ENCODE measurements around the gene ANKRD28. TPM values are rescaled to one million over a fixed set of nuclear protein-coding genes. Genes with fewer than 3 reads are reported as not detected.

Gene ANKRD28
- total RNA-seq, 4 donors from 2014 or later: 39.0 to 81.1 (median 49.5) TPM

- no peak for DNase-seq
- H3K4me3 ChIP-seq: no peak overlapping the region
- H3K27ac ChIP-seq: no peak overlapping the region
- no peak for TF ChIP-seq EP300 (IDR thresholded peaks at IDR 0.05; ENCODE audit: low read depth)
- TF ChIP-seq POLR2AphosphoS5 (IDR thresholded peaks at IDR 0.05): no peak
- TF ChIP-seq POLR2A (IDR thresholded peaks at IDR 0.05): no peak
- TF ChIP-seq CTCF (IDR thresholded peaks at IDR 0.05): no peak
- H3K9me3 ChIP-seq: peaks cover 0 to 5% of the 10 kb centered on the region in 2 donors
- 80 to 90% methylated on average over 1 to 2 of the region's 2 CpGs for WGBS, 2 donors (ENCODE audit: low coverage in 1 of 2)
- intact Hi-C loops (cut with DNase I; ENCODE audit: low total_unique reads): no loop called here
- in situ Hi-C loops (cut with MboI; ENCODE audit: low pct_ligation_motif_present in 1 of 4, low pct_unique_long_range_greater_than_20kb in 1 of 4, low sequenced_read_pairs in 3 of 4): no loop called here
- no peaks in the 10 kb centered on the region for H3K4me1 ChIP-seq
- H3K36me3 ChIP-seq: no peaks in the 10 kb centered on the region
- H3K27me3 ChIP-seq: no peaks in the 10 kb centered on the region
These were observed 41.8 kb upstream of the ANKRD28 start for GRCh38 chr3:15839568-15839967.

- 50 to 54% methylated on average over 1 of the region's 1 CpG for WGBS, 2 donors (ENCODE audit: low coverage in 1 of 2)
- no peak for DNase-seq
- Histone ChIP-seq H3K27ac (no peak overlapping the region), H3K4me1 (no peaks in the 10 kb centered on the region), H3K9me3 (no peaks in the 10 kb centered on the region), H3K36me3 (no peaks in the 10 kb centered on the region), H3K4me3 (no peak overlapping the region), H3K27me3 (no peaks in the 10 kb centered on the region)
- in situ Hi-C loops (cut with MboI; ENCODE audit: low pct_ligation_motif_present in 1 of 4, low pct_unique_long_range_greater_than_20kb in 1 of 4, low sequenced_read_pairs in 3 of 4): no loop called here
- intact Hi-C loops (cut with DNase I; ENCODE audit: low total_unique reads): no loop called here
- TF ChIP-seq POLR2A (IDR thresholded peaks at IDR 0.05) (no peak), CTCF (IDR thresholded peaks at IDR 0.05) (no peak), POLR2AphosphoS5 (IDR thresholded peaks at IDR 0.05) (no peak), EP300 (IDR thresholded peaks at IDR 0.05; ENCODE audit: low read depth) (no peak)
These were observed 34.1 kb upstream of the ANKRD28 start for GRCh38 chr3:15831927-15832326.

GRCh38 chr3:15825016-15825415 lies 27.2 kb upstream of the ANKRD28 start:
- intact Hi-C loops (cut with DNase I; ENCODE audit: low total_unique reads): no loop called here

GRCh38 chr3:15823092-15823491 lies 25.3 kb upstream of the ANKRD28 start:
- Histone ChIP-seq H3K4me1 (no peaks in the 10 kb centered on the region), H3K9me3 (no peaks in the 10 kb centered on the region), H3K4me3 (no peak overlapping the region), H3K36me3 (no peaks in the 10 kb centered on the region), H3K27ac (no peak overlapping the region), H3K27me3 (no peaks in the 10 kb centered on the region)
- in situ Hi-C loops (cut with MboI; ENCODE audit: low pct_ligation_motif_present in 1 of 4, low pct_unique_long_range_greater_than_20kb in 1 of 4, low sequenced_read_pairs in 3 of 4): loop anchor here (10.0 to 25.0 kb wide), 4 partner anchors 186 to 439 kb away; partner anchors contain the start of genes DPH3 (in 1 of the 4) and OXNAD1 (in 1 of the 4)
- TF ChIP-seq POLR2A (IDR thresholded peaks at IDR 0.05) (no peak), POLR2AphosphoS5 (IDR thresholded peaks at IDR 0.05) (no peak), EP300 (IDR thresholded peaks at IDR 0.05; ENCODE audit: low read depth) (no peak), CTCF (IDR thresholded peaks at IDR 0.05) (no peak)
- WGBS, 2 donors (ENCODE audit: low coverage in 1 of 2): 98 to 100% methylated on average over 3 to 7 of the region's 7 CpGs
- DNase-seq: no peak
- intact Hi-C loops (cut with DNase I; ENCODE audit: low total_unique reads): no loop called here

More at GRCh38 chr3:15825016-15825415, 27.2 kb upstream of the ANKRD28 start:
- Histone ChIP-seq H3K27ac (no peak overlapping the region), H3K27me3 (no peaks in the 10 kb centered on the region), H3K9me3 (no peaks in the 10 kb centered on the region), H3K4me1 (no peaks in the 10 kb centered on the region), H3K4me3 (no peak overlapping the region), H3K36me3 (no peaks in the 10 kb centered on the region)
- DNase-seq: no peak
- 79 to 85% methylated on average over 4 of the region's 4 CpGs for WGBS, 2 donors (ENCODE audit: low coverage in 1 of 2)
- TF ChIP-seq POLR2AphosphoS5 (IDR thresholded peaks at IDR 0.05): no peak
- no peak for TF ChIP-seq POLR2A (IDR thresholded peaks at IDR 0.05)
- TF ChIP-seq EP300 (IDR thresholded peaks at IDR 0.05; ENCODE audit: low read depth): no peak
- TF ChIP-seq CTCF (IDR thresholded peaks at IDR 0.05): no peak
- in situ Hi-C loops (cut with MboI; ENCODE audit: low pct_ligation_motif_present in 1 of 4, low pct_unique_long_range_greater_than_20kb in 1 of 4, low sequenced_read_pairs in 3 of 4): loop anchor here in 1 of 4 donors (10.0 kb wide), 1 partner anchor 420 kb away; no protein-coding TSS in a partner anchor

All from transverse colon (tissue), 4 donors.